Tongue (tissue), 2 donors: ENCODE data around the gene DENR. TPM values are rescaled to one million over a fixed set of nuclear protein-coding genes. Genes with fewer than 3 reads are reported as not detected.
"Not testable (repeated sequence)": the region's sequence is repeated elsewhere in the genome, so short reads cannot be mapped to it uniquely, and the experiment has no call there.

Experiments used
- DNase-seq: peaks from one replicate; pipeline ENCODE4 v3.0.0-alpha.2; 2015
- total RNA-seq: library from RNA; depleted of rRNA; stranded (reverse); fragments of >200 nt; gene quantifications from one replicate; pipeline ENCODE4 v1.2.3, GENCODE V29; 2014

Gene DENR
- total RNA-seq, 1 donor from 2014 or later, result 40.8 TPM

DNA sequence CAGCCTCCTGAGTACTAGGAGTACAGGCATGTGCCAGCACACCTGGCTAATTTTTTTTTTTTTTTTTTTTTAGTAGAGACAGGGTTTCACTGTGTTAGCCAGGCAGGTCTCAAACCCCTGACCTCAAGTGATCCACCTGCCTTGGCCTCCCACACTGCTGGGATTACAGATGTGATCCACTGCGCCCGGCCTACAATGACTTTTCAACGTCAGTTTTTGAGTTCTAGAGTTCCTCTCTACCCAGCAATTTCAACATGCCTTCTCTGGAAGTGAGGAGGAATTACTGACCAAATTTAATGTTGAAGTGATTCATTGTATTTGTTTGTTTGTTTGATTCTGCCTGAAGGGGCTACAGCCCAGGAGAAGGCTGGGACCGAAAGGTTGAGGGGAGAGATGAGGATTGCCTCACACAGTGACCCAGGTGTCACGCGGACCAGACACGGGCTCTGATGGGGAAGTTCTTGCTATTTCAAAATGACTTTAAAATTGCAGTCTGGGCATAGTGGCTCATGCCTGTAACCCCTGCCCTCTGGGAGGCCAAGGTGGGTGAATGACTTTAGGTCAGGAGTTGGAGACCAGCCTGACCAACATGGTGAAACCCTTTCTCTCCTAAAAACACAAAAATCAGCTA, 8.6 kb upstream of the DENR start:
- no peak for DNase-seq

DNA sequence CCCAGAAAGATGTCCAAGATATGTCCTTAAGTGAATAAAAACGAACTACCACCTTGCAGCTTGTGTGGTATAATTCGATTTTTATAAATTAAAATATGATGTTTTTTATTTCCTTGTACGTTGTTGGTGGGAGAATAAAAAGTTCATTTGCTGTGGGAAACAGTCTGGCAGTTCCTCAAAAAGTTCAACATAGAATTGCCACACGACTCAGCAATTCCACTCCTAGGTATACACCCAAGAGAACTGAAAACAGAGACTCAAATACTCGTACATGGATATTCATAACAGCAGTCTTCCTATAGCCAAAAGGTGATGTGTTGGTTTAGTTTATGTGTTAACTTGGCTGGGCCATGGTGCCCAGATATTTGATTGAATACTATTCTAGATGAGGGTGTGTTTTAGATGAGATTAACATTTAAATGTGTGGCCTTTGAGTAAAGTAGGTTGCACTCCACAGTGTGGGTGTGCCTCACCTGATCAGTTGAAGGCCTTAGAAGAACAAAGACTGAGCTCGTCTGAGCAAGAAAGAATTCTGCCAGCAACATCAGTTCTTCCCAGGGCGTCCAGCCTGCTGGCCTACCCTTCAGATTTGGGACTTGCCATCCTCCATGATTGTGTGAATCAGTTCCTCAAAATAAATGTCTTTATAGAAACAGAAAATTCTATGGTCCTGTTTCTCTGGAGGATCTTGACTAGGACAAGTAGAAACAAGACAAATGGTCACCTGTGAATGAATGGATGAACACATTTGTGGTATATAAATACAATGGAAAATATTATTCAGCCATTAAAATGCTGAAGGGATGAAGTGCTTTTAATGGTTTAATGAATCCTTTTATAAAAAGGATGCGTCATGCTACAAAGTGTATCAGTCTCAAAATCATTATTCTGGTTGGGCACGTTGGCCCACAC, 5.1 kb upstream of the DENR start:
- DNase-seq, result no peak

DNA sequence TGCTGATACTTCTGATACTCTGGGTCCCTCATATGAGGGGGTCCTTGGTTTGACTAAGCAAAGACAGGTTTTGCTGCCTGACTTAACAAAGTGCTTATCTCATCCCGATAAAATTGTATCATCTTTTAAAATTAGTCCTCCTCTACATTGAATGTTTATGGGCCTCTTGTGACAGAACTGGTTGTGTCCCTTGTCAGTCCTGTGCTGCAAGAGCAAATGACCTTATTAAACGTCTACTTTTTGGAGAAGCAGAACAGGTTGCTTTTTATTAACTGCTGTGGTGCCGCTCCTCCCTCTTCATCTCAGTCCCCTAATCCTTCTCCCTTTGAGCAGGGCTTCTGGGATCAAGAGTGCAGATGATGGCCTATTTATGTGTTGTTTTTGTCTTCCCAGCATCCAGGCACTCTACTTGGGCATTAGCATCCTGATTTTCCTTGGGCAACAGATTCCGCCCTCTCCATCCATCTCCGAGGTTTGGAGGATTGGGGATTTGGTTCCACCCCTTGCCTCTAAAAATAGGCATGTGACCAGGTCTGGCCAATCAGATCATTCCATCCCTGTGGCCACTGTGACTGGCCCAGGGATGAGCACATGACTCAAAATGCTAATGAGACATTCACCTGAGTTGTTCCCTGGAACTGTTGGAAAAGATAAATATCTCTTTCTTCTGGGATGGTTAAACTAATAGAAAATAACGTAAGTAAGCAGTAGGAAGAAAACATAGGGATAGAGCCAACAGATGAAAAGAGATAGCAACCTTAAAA, 2.9 kb upstream of the DENR start:
- DNase-seq, result no peak

DNA sequence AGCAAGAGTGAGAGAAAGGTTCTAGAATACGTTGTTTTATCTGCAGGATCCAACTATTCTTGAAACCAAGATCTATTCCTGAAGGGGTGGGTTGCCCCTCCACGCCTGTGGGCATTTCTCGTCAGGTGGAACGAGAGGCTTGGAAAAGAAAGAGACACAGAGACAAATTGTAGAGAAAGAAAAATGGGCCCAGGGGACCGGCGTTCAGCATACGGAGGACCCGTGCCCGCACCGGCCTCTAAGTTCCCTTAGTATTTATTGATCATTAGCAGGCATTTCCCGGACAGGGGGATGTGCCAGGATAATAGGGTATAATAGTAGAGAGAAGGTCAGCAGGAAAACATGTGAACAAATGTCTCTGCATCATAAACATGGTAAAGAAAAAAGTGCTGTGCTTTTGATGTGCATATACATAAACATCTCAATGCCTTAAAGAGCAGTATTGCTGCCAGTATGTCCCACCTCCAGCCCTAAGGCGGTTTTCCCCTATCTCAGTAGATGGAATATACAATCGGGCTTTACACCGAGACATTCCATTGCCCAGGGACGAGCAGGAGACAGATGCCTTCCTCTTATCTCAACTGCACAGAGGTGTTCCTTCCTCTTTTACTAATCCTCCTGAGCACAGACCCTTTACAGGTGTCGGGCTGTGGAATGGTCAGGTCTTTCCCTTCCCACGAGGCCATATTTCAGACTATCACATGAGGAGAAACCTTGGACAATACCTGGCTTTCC, 1.7 kb upstream of the DENR start:
- not testable (repeated sequence) for DNase-seq

DNA sequence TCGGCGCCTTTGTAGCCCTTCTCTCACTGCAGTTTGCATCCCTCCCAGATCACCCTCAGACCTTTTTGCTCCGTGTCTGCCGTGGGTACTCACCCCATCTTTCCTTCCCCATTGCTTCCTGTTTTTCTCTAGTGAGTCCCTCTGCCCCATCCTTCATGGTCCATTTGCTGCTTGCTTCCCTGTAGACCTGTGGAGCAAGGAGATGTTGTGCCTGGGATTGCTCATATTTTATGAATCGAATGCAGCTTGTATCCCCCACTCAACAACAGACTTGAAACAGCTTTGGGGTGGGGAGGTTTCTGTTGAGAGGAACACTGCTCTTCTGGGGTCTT, 661 bp downstream of the DENR start:
- no peak for DNase-seq

DNA sequence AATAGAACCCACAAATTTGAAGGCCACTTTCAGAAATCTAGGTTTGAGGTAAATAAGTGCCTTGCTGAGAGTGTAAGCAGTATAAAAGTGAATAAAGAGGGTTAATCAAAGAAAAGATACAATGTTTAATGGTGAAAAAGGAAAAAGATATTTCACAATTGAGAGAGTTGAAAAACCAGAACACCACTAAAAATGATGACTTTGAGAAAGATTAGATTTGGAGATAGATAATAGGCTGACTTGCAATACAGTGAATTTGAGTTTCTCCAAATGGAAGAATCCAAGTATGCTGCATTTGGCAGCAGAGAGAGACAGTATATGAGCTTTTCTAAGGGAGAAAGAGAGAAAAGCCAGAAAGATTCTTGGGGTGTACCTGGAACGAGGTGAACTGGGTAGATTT, 2.2 kb downstream of the DENR start:
- DNase-seq, result no peak

DNA sequence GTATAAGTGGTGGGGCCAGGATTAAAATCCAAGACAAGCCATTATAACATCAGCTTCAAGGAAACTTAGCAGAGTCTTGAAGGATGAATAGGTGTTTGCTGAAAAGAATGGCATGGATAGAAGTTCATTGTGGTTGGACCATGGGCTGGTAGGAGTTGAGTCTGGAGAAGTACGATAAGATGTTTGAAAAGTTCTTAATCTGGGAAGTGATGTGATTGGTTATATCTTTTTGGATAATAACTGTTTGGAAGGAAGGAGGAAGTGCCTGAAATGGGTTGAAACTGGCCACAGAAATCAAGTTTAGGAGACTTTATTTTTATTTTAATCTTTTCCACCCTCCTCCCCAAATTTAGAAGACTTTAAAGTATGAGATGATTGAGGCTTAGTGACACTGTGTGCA, 4.9 kb downstream of the DENR start:
- no peak for DNase-seq

DNA sequence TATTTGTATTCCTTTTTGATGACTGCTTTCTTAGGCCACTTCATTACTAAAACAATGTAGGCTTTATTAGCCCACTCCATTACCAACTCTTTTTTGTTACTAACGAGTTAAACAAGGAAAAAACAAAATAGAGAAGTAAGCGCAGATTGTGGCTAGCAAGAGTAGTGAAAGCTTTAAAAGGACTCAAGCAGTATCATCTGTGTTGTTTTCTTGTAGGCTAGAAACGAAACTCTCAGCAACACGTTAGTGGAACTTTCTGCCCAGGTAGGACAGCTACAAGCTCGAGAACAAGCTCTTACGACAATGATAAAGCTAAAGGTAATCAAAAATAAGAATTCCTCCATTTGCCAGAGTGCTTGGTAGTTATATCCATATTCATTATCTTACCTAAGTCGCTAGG, 32.9 kb downstream of the DENR start:
- no peak for DNase-seq

- DNase-seq, result no peak
Measured at GRCh38 chr12:122788387-122788786, 35.8 kb downstream of the DENR start.

- no peak for DNase-seq
Measured at GRCh38 chr12:122789637-122790036, 37.0 kb downstream of the DENR start.

DNA sequence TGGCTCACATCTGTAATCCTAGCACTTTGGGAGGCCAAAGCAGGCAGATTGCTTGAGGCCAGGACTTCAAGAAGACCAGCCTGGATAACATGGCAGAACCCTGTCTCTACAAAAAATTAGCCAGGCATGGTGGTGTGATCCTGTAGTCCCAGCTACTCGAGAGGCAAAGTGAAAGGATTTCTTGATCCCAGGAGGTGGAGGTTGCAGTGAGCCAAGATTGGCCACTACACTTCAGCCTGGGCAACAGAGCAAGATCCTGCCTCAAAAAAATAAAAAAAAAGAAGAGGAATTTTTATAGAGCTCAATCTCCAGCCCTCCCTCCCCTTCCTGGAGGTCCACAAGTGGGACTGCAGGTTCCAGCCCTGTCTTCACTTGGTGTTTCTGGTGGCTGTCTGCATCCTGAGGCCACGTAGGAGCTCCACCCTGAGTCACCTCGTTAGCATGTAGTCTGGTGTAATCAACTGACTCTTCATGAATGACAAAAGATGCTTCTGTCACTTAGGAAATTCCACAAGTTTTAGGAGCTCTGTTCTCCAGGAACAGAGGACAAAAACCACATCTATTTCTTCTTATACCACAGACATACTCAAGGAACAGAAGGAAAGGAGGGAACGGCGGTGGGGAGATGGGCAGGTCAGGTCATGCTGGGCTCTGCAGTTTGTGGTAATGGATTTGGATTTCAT, 37.9 kb downstream of the DENR start:
- DNase-seq, result no peak

- DNase-seq, result peak; percentile 66
Measured at GRCh38 chr12:122793685-122794106, 41.1 kb downstream of the DENR start.

GRCh38 chr12:122795807-122796206, 43.2 kb downstream of the DENR start:
- no peak for DNase-seq

- no peak for DNase-seq
Measured at GRCh38 chr12:122799641-122800243, 47.1 kb downstream of the DENR start.

- DNase-seq, result no peak
Measured at GRCh38 chr12:122803937-122804336, 51.3 kb downstream of the DENR start.

- not testable (repeated sequence) for DNase-seq
Measured at GRCh38 chr12:122804957-122805356, 52.3 kb downstream of the DENR start.

DNA sequence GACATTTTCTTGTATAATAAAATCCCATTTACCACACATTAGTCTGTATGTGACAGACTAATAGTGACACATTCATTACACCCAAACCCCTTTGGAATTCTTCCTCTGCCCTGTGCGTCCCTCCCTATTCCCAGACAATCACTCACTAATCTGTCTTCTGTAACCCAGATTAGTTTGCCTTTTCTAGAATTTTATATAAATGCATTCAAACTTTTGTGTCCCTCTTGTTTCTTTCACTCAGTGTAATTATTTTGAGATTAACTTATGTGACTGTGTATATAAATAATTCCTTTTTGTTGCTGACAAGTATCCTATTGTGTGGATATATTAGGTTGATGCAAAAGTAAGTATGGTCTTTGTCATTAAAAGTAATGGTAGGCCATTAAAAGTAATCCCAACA, 55.0 kb downstream of the DENR start:
- no peak for DNase-seq

GRCh38 chr12:122811777-122812176, 59.2 kb downstream of the DENR start:
- no peak for DNase-seq

DNA sequence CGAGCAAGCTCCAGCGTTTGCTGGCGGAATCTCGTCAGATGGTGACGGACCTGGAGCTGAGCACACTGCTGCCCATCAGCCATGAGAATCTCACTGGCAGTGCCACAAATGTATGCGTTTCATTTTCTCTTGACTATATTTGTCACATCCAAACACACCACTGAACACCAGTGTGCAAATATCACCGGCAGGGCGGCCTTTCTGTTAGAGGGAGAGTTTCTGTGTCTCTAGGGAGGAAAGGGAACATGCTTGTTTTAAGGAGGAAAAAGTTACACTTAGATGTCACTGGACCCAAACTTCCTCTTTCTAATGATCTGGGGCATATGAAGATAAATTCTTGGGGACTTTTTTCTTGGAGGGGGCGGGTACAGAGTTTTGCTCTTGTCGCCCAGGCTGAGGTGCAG, 60.7 kb downstream of the DENR start:
- no peak for DNase-seq

GRCh38 chr12:122819209-122819785, 66.7 kb downstream of the DENR start:
- DNase-seq, result no peak

DNA sequence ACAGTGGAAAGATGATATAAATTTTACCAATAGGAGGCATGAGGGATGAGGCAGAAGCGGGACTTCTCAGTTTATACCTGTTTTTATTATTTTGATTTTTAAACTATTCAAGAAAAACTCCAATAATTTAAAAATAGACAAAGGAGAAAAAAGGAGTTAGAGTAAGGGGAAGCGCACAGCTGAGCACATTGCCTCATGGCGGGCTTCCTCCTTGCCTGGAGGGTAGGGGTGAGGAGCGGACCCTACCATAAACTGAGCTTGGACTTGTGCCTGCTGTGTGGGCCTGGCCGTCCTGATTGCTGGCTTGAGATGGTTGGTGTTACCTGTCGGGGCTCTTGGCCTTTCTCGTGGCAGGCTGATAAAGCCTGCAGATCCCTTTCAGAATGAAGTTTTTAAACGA, 67.5 kb downstream of the DENR start:
- no peak for DNase-seq
